ENCODE data around the gene PALLD. TPM values are rescaled to one million over a fixed set of nuclear protein-coding genes. Genes with fewer than 3 reads are reported as not detected.

PALLD gene
- total and polyA plus RNA-seq, 2 donors (not counting 3 experiments of a cell fraction or from before 2014, with no cell fraction given): 13.4 to 48.2 TPM

DNA sequence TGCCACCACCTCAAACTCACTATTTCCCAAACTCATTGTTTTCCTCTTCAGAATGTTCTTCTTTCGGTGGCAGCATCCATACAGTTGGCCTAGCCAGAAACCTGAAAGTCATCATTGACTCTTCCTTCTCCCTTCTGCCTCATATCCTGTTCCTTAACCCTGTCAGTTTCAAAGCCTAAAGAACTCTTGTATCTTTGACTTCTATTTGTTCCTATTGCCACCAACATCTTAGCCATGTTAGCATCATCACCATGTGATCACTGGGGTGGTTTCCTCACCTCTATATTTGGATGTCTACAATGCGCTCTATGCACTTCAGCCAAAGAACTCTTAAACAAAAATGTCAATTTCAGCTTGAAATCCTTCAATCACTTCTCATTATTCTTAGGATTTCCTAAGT is 45.5 kb upstream of the PALLD start:
- Histone ChIP-seq H4K20me1 (replicated peaks; ENCODE audit: control insufficient read depth, extremely low read depth, insufficient read depth, low read length) (no peaks in the 10 kb centered on the region), H3K4me3 (replicated peaks in 1 of 3; ENCODE audit: insufficient read depth in 1 of 3, low read depth in 1 of 3, low read length in 3 of 3) (no peak overlapping the region), H3K27ac (ENCODE audit: insufficient read depth, low read depth, low read length) (peak overlapping the region; percentile 61), H3K9ac (replicated peaks; ENCODE audit: extremely low read depth, insufficient read depth, low read length) (no peak overlapping the region), H3K9me1 (replicated peaks; ENCODE audit: control insufficient read depth, extremely low read depth, insufficient read depth, low read length) (no peaks in the 10 kb centered on the region), H3K79me2 (ENCODE audit: control insufficient read depth, insufficient read depth, low read length) (no peaks in the 10 kb centered on the region), H3K27me3 (ENCODE audit: control insufficient read depth in 2 of 2, insufficient read depth in 2 of 2, low read length in 2 of 2) (no peaks in the 10 kb centered on the region), H3K36me3 (ENCODE audit: control insufficient read depth in 2 of 2, extremely low read depth in 1 of 2, insufficient read depth in 2 of 2, low read length in 2 of 2) (peaks cover 2 to 7% of the 10 kb centered on the region in 2 experiments), H2AFZ (ENCODE audit: low read depth, low read length) (peak overlapping the region; percentile 34), H3K9me3 (replicated peaks; ENCODE audit: control insufficient read depth, insufficient read depth, low read length) (no peaks in the 10 kb centered on the region), H3K4me2 (ENCODE audit: insufficient read depth, low read length) (peak overlapping the region; percentile 49), H3K4me1 (ENCODE audit: control insufficient read depth, extremely low read depth, insufficient read depth, low read length) (peaks cover 22% of the 10 kb centered on the region)
- dilution Hi-C loops (cut with MboI; ENCODE audit: extremely low pct_ligation_motif_present, low sequenced_read_pairs): no loop called here
- intact Hi-C loops (cut with micrococcal nuclease): no loop called here
- TF ChIP-seq CTCF (IDR thresholded peaks at IDR 0.05; ENCODE audit: extremely low read depth in 1 of 2, insufficient read depth in 1 of 2, low read depth in 1 of 2, low read length in 2 of 2): no peak
- FAIRE-seq: no peak
- ChIA-PET CTCF (interaction anchor here (1.0 to 1.6 kb wide), 4 partner anchors 29 to 63 kb away, joined by 3 to 4 read pairs (median 3); partner anchors contain the start of gene DDX60L), POLR2A (no interaction called here)
- DNase-seq (ENCODE audit: low read depth, low spot score): no peak
- TSS peak; percentile 34 for BruUV-seq (replicated peaks)

DNA sequence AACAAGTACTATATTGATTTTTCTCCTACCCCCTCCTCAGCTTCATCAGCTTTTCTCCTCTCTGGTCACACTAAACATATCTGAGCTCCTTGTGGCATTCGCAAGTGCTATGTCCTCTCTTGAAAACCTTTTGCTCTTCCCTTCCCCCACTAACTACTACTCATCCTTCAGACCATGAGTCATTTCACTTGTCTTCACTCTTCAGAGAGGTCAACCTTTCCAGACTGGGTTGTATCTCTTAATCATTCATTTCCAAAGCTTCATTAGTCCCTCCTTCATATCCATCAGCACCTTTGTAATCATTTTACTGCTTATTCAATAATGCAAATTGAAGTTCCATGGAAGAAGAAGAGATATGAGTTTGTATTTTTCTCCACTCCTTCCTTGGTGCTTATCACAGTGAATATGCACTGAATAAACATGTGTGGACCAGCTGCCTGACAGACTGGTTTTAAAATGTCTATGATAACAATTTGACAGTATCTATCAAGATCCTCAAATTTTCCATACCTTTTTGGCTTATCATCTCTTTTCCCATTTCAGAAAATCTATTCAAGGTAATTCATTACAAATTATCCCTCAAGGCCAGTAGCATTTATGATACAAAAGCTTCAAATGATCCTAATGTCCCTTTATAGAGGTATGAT is 45.0 kb upstream of the PALLD start:
- no peak overlapping the region for H3K4me3 ChIP-seq (replicated peaks in 1 of 3; ENCODE audit: insufficient read depth in 1 of 3, low read depth in 1 of 3, low read length in 3 of 3)
- H2AFZ ChIP-seq (ENCODE audit: low read depth, low read length): no peak overlapping the region
- intact Hi-C loops (cut with micrococcal nuclease): loop anchor here (1.0 kb wide), 1 partner anchor 14 kb away; no protein-coding TSS in a partner anchor
- H3K36me3 ChIP-seq (ENCODE audit: control insufficient read depth in 2 of 2, extremely low read depth in 1 of 2, insufficient read depth in 2 of 2, low read length in 2 of 2): peaks cover 2 to 7% of the 10 kb centered on the region in 2 experiments
- H3K27ac ChIP-seq (ENCODE audit: insufficient read depth, low read depth, low read length): peak overlapping the region; percentile 61
- dilution Hi-C loops (cut with MboI; ENCODE audit: extremely low pct_ligation_motif_present, low sequenced_read_pairs): no loop called here
- DNase-seq (ENCODE audit: low read depth, low spot score) (peak; percentile 76), FAIRE-seq (no peak)
- no TSS peak for BruUV-seq (replicated peaks)
- ChIA-PET CTCF (interaction anchor here (1.0 to 1.6 kb wide), 3 partner anchors 29 to 62 kb away, joined by 3 read pairs; partner anchors contain the start of gene DDX60L), POLR2A (no interaction called here)
- H3K9me3 ChIP-seq (replicated peaks; ENCODE audit: control insufficient read depth, insufficient read depth, low read length): no peaks in the 10 kb centered on the region
- no peaks in the 10 kb centered on the region for H3K9me1 ChIP-seq (replicated peaks; ENCODE audit: control insufficient read depth, extremely low read depth, insufficient read depth, low read length)
- no peak overlapping the region for H3K9ac ChIP-seq (replicated peaks; ENCODE audit: extremely low read depth, insufficient read depth, low read length)
- H3K79me2 ChIP-seq (ENCODE audit: control insufficient read depth, insufficient read depth, low read length): no peaks in the 10 kb centered on the region
- no peaks in the 10 kb centered on the region for H4K20me1 ChIP-seq (replicated peaks; ENCODE audit: control insufficient read depth, extremely low read depth, insufficient read depth, low read length)
- peaks cover 22% of the 10 kb centered on the region for H3K4me1 ChIP-seq (ENCODE audit: control insufficient read depth, extremely low read depth, insufficient read depth, low read length)
- no peaks in the 10 kb centered on the region for H3K27me3 ChIP-seq (ENCODE audit: control insufficient read depth in 2 of 2, insufficient read depth in 2 of 2, low read length in 2 of 2)
- peak overlapping the region; percentile 49 for H3K4me2 ChIP-seq (ENCODE audit: insufficient read depth, low read length)
- TF ChIP-seq CTCF (IDR thresholded peaks at IDR 0.05; ENCODE audit: extremely low read depth in 1 of 2, insufficient read depth in 1 of 2, low read depth in 1 of 2, low read length in 2 of 2) (no peak), POLR2A (IDR thresholded peaks at IDR 0.05; ENCODE audit: low read depth, low read length) (no peak), EZH2 (IDR thresholded peaks at IDR 0.05; ENCODE audit: borderline replicate concordance, low read depth, low read length, severe bottlenecking) (no peak), MAX (IDR thresholded peaks at IDR 0.05; ENCODE audit: insufficient read depth, insufficient read length) (no peak), JUN (IDR thresholded peaks at IDR 0.05; ENCODE audit: borderline replicate concordance, insufficient read depth, insufficient read length, low read depth) (peak; percentile 76), MYC (IDR thresholded peaks at IDR 0.05; ENCODE audit: low read depth, low read length) (no peak), POLR2AphosphoS5 (IDR thresholded peaks at IDR 0.05; ENCODE audit: insufficient read depth, low read depth, low read length) (no peak), GATA2 (IDR thresholded peaks at IDR 0.05; ENCODE audit: insufficient read depth, insufficient read length, low read depth, low read length) (peak; percentile 26), FOS (IDR thresholded peaks at IDR 0.05; ENCODE audit: borderline replicate concordance, insufficient read depth, low read length) (peak; percentile 84)

All from endothelial cell of umbilical vein (primary cell).